B cell (primary cell): ENCODE measurements around the gene LMTK3. TPM values are rescaled to one million over a fixed set of nuclear protein-coding genes. Genes with fewer than 3 reads are reported as not detected.

Source experiments
- ATAC-seq: fragments of 200-7000 bp; cut with Tn5 transposase; one replicate; pipeline ENCODE4 v1.10.0; 2021; ENCODE audit warnings: low read depth, mild to moderate bottlenecking, moderate number of reproducible peaks, moderate library complexity
- CTCF ChIA-PET: fragments of 350-600 bp; sonication (Branson Sonifier 250); formaldehyde crosslinking; loops from one replicate; lab custom pipeline; 2021; ENCODE audit warnings: antibody characterized with exemption, inconsistent platforms; lab: Charles Lee
- POLR2A ChIA-PET: fragments of 350-600 bp; sonication (Branson Sonifier 250); formaldehyde crosslinking; loops from one replicate; lab custom pipeline; 2021; ENCODE audit warnings: antibody characterized with exemption; lab: Charles Lee
- DNase-seq: peaks from one replicate; pipeline ENCODE4 v3.0.0; 2013
- H2AFZ ChIP-seq: 2 replicates; pipeline ENCODE4 v1.6.1; 2012; ENCODE audit warnings: mild to moderate bottlenecking, low read depth, low read length; ENCODE audit not compliant: insufficient read depth, poor library complexity, severe bottlenecking
- H3K27ac ChIP-seq, 2 donors: 1 replicate in 1 of 2; 2 replicates in 1 of 2; pipeline ENCODE4 v1.5.1; 2012 to 2013; ENCODE audit warnings: low read length in 2 of 2, mild to moderate bottlenecking in 2 of 2, moderate library complexity in 1 of 2
- H3K27me3 ChIP-seq, 4 experiments: fragments of 200-600 bp in 1 of 4; sonication (generic) in 1 of 4; replicated peaks in 1 of 4; 1 replicate in 2 of 4; 2 replicates in 2 of 4; pipeline versions ENCODE4 v1.6.1 to v1.7.0; 2013 to 2016; ENCODE audit warnings: low read length in 3 of 4, mild to moderate bottlenecking in 2 of 4, mixed read lengths in 1 of 4, moderate library complexity in 1 of 4; ENCODE audit not compliant: insufficient read depth in 4 of 4, control insufficient read depth in 3 of 4; ENCODE audit errors: control extremely low read depth in 1 of 4
- H3K36me3 ChIP-seq, 2 experiments: replicated peaks in 1 of 2; 1 replicate in 1 of 2; 2 replicates in 1 of 2; pipeline versions ENCODE4 v1.6.1 to v1.7.1; 2013; ENCODE audit warnings: low read length in 1 of 2; ENCODE audit not compliant: insufficient read depth in 2 of 2, control insufficient read depth in 1 of 2; ENCODE audit errors: control extremely low read depth in 1 of 2, extremely low read depth in 1 of 2
- H3K4me1 ChIP-seq, 2 donors: fragments of 200-600 bp in 1 of 2; sonication (generic) in 1 of 2; 1 replicate in 1 of 2; 2 replicates in 1 of 2; pipeline versions ENCODE4 v1.5.1 to v1.6.1; 2013 to 2017; ENCODE audit warnings: low read length in 2 of 2; ENCODE audit not compliant: control insufficient read depth in 2 of 2, insufficient read depth in 2 of 2
- H3K4me2 ChIP-seq: replicated peaks from 2 replicates; pipeline ENCODE3; 2012; ENCODE audit warnings: mild to moderate bottlenecking, low read depth, low read length; ENCODE audit not compliant: poor library complexity, severe bottlenecking
- H3K4me3 ChIP-seq, 5 experiments: fragments of 200-600 bp in 1 of 5; sonication (generic) in 1 of 5; 1 replicate in 3 of 5; 2 replicates in 2 of 5; pipeline versions ENCODE4 v1.5.1 to v1.7.0; 2011 to 2016; ENCODE audit warnings: low read length in 4 of 5, mild to moderate bottlenecking in 4 of 5, low read depth in 2 of 5, control low read depth in 1 of 5, moderate library complexity in 1 of 5; ENCODE audit not compliant: insufficient read depth in 1 of 5; ENCODE audit errors: control extremely low read depth in 1 of 5, extremely low read depth in 1 of 5
- H3K79me2 ChIP-seq: fragments of 200-600 bp; sonication (generic); one replicate; pipeline ENCODE4 v1.6.0; 2016; ENCODE audit warnings: low read length; ENCODE audit not compliant: control insufficient read depth, insufficient read depth
- H3K9ac ChIP-seq: fragments of 200-600 bp; sonication (generic); 2 replicates; pipeline ENCODE4 v1.6.1; 2017; ENCODE audit warnings: mild to moderate bottlenecking, low read length, moderate library complexity
- H3K9me3 ChIP-seq, 3 donors: one replicate each; pipeline versions ENCODE4 v1.6.1 to v1.7.1; 2013; ENCODE audit warnings: low read length in 2 of 3; ENCODE audit not compliant: control insufficient read depth in 2 of 3, insufficient read depth in 1 of 3; ENCODE audit errors: control extremely low read depth in 1 of 3
- H4K20me1 ChIP-seq: 2 replicates; pipeline ENCODE4 v1.6.0; 2012; ENCODE audit warnings: mild to moderate bottlenecking, low read length; ENCODE audit not compliant: insufficient read depth, control insufficient read depth, poor library complexity, severe bottlenecking
- H3K27ac Mint-ChIP-seq: one replicate; pipeline ENCODE4 v1.8.0; 2021; ENCODE audit warnings: mixed read lengths
- H3K27me3 Mint-ChIP-seq: one replicate; pipeline ENCODE4 v1.8.0; 2021; ENCODE audit warnings: mixed read lengths
- H3K4me1 Mint-ChIP-seq: one replicate; pipeline ENCODE4 v1.8.0; 2021; ENCODE audit warnings: mixed read lengths
- H3K4me3 Mint-ChIP-seq: one replicate; pipeline ENCODE4 v1.8.0; 2021; ENCODE audit warnings: mixed read lengths
- H3K9me3 Mint-ChIP-seq: one replicate; pipeline ENCODE4 v1.8.0; 2022; ENCODE audit warnings: mixed read lengths; ENCODE audit not compliant: insufficient read depth
- CTCF ChIP-seq: fragments of 200-600 bp; IDR thresholded peaks from one replicate; pipeline ENCODE4 v1.8.0; 2022; ENCODE audit warnings: antibody characterized with exemption, mild to moderate bottlenecking
- EZH2 ChIP-seq: IDR thresholded peaks from 2 replicates; pipeline ENCODE4 v1.6.1; 2012; ENCODE audit warnings: borderline replicate concordance, low read depth, mild to moderate bottlenecking, moderate library complexity, low read length; ENCODE audit not compliant: insufficient read depth, poor library complexity, severe bottlenecking
- WGBS: methylation state at CpG from one replicate; pipeline ENCODE4 v1.1.5; 2013; ENCODE audit warnings: missing lambda C conversion rate; ENCODE audit not compliant: insufficient coverage; 5-methylcytosine and 5-hydroxymethylcytosine counted together
- intact Hi-C: fragments of 100-400 bp; cut with micrococcal nuclease; formaldehyde crosslinking; loops from one replicate; pipeline ENCODE4 v1.10.0; 2022
- polyA plus RNA-seq: library from polyadenylated mRNA; depleted of rRNA; stranded (reverse); fragments of >200 nt; gene quantifications from 2 replicates; pipeline ENCODE4 v1.2.3, GENCODE V29; 2012
- total RNA-seq, 2 donors: library from RNA; stranded (reverse); fragments of 120-200 nt in 1 of 2; gene quantifications; 1 replicate in 1 of 2; 2 replicates in 1 of 2; pipeline versions ENCODE4 v1.2.3 to v1.2.4, GENCODE V29; 2013 to 2022

The LMTK3 gene
- total and polyA plus RNA-seq, 2 donors (not counting 1 experiment from before 2014, with no cell fraction given): 0.19 to 1.6 TPM

- H3K4me3 ChIP-seq: peak overlapping the region in 3 of 5 experiments; percentile 12 to 49 (median 34)
- peak overlapping the region; percentile 75 for H3K4me2 ChIP-seq
- H3K4me1 ChIP-seq: peaks cover 39 to 44% of the 10 kb centered on the region in 2 donors
- peaks cover 0 to 40% (median 21%) of the 10 kb centered on the region in 4 experiments for H3K27me3 ChIP-seq
- 8% methylated on average over 29 of the region's 50 CpGs for WGBS
- H3K9me3 ChIP-seq: peaks cover 0 to 27% (median 0%) of the 10 kb centered on the region in 3 donors
- CTCF ChIA-PET: interaction anchor here (0.6 to 5.5 kb wide), 12 partner anchors 10 to 351 kb away, joined by 3 to 65 read pairs (median 5); partner anchors contain the start of genes LMTK3, SYNGR4 and TMEM143
- H3K9ac ChIP-seq: peak overlapping the region; percentile 22
- H4K20me1 ChIP-seq: peaks cover 6% of the 10 kb centered on the region
- H2AFZ ChIP-seq: peak overlapping the region; percentile 34
- no peaks in the 10 kb centered on the region for H3K9me3 Mint-ChIP-seq
- peaks cover 27% of the 10 kb centered on the region for H3K27me3 Mint-ChIP-seq
- peak overlapping the region; percentile 46 for H3K27ac Mint-ChIP-seq
- intact Hi-C loops: loop anchor here (1.0 to 10.0 kb wide), 4 partner anchors 22 to 170 kb away; partner anchors contain the start of genes CYTH2, GRIN2D and KDELR1
- H3K27ac ChIP-seq: no peak overlapping the region
- peak; percentile 40 for ATAC-seq
- peak overlapping the region; percentile 74 for H3K4me3 Mint-ChIP-seq
- POLR2A ChIA-PET: interaction anchor here (0.6 to 1.6 kb wide), 3 partner anchors 10 to 167 kb away, joined by 3 to 8 read pairs (median 4); no protein-coding TSS in a partner anchor
- no peaks in the 10 kb centered on the region for H3K79me2 ChIP-seq
- peak; percentile 86 for DNase-seq
- peaks cover 35% of the 10 kb centered on the region for H3K4me1 Mint-ChIP-seq
- TF ChIP-seq EZH2 (no peak), CTCF (no peak)
- no peaks in the 10 kb centered on the region for H3K36me3 ChIP-seq
These were observed 20.4 kb downstream of the LMTK3 start for GRCh38 chr19:48490981-48491792.
